ENCODE results near the gene SARDH.
"Not testable (repeated sequence)": the region's sequence is repeated elsewhere in the genome, so short reads cannot be mapped to it uniquely, and the experiment has no call there.

The SARDH gene

GRCh38 chr9:133760713-133761290 lies 22.6 kb upstream of the SARDH start:
- DNase-seq (ENCODE audit: low read depth), result no peak

- no peak for DNase-seq (ENCODE audit: low read depth)
Observed at GRCh38 chr9:133759946-133760345, 21.8 kb upstream of the SARDH start.

- no peak for DNase-seq (ENCODE audit: low read depth)
Observed at GRCh38 chr9:133759146-133759900, 21.2 kb upstream of the SARDH start.

- no peak for DNase-seq (ENCODE audit: low read depth)
Observed at GRCh38 chr9:133758228-133758627, 20.1 kb upstream of the SARDH start.

GRCh38 chr9:133754688-133755227 lies 16.6 kb upstream of the SARDH start:
- no peak for DNase-seq (ENCODE audit: low read depth)

GRCh38 chr9:133754187-133754586 lies 16.0 kb upstream of the SARDH start:
- DNase-seq (ENCODE audit: low read depth), result no peak

- no peak for DNase-seq (ENCODE audit: low read depth)
Observed at GRCh38 chr9:133752739-133753446, 14.7 kb upstream of the SARDH start.

- DNase-seq (ENCODE audit: low read depth), result no peak
Observed at GRCh38 chr9:133750982-133751649, 13.0 kb upstream of the SARDH start.

GRCh38 chr9:133747309-133747708 lies 9.2 kb upstream of the SARDH start:
- no peak for DNase-seq (ENCODE audit: low read depth)

- not testable (repeated sequence) for DNase-seq (ENCODE audit: low read depth)
Observed at GRCh38 chr9:133744528-133744927, 6.4 kb upstream of the SARDH start.

- peak; percentile 44 for DNase-seq (ENCODE audit: low read depth)
Observed at GRCh38 chr9:133742849-133743444, 4.8 kb upstream of the SARDH start.

GRCh38 chr9:133742251-133742650 lies 4.1 kb upstream of the SARDH start:
- no peak for DNase-seq (ENCODE audit: low read depth)

GRCh38 chr9:133741716-133742115 lies 3.6 kb upstream of the SARDH start:
- no peak for DNase-seq (ENCODE audit: low read depth)

GRCh38 chr9:133740911-133741310 lies 2.8 kb upstream of the SARDH start:
- no peak for DNase-seq (ENCODE audit: low read depth)

GRCh38 chr9:133739408-133740280 lies 1.5 kb upstream of the SARDH start:
- no peak for DNase-seq (ENCODE audit: low read depth)

- DNase-seq (ENCODE audit: low read depth), result no peak
Observed at GRCh38 chr9:133738640-133739225, 581 bp upstream of the SARDH start.

- no peak for DNase-seq (ENCODE audit: low read depth)
Observed at GRCh38 chr9:133737071-133737773, 930 bp downstream of the SARDH start.

GRCh38 chr9:133735931-133736330 lies 2.2 kb downstream of the SARDH start:
- DNase-seq (ENCODE audit: low read depth), result no peak

GRCh38 chr9:133735415-133735775 lies 2.8 kb downstream of the SARDH start:
- no peak for DNase-seq (ENCODE audit: low read depth)
